ELR (cell line): ENCODE data around the gene MAP6.

Experiments used
- DNase-seq: peaks from one replicate; pipeline ENCODE4 v3.0.0-alpha.2; 2015; ENCODE audit warnings: low read depth

The MAP6 gene

DNA sequence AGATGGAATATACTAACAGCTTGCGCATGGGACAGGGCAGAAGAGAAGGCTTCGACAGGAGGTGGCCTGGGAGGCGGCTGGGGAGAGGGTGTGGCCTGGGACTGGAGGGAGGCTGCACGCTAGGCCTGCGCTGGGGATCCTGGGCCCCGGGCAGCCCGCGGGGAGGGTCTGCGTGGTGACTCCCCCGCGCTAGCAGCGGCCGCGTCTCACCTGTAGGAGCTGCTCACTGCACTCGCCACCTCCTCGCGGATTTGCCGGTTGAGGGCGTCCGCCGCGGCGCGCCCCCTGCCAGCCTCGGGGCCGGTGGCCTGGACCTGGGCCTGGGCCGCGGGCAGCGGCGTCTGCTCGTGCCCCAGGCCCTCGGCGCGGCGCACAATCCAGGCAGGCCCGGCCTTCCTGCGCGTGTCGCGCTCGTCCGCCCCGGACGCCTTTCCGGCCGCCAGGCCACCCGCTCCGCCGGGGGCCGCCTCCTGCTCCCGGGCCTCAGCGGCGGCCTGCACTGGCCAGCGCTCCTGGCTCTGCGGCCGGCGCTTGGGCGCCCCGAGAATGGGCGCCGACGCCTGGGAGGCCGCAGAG is 1.5 kb downstream of the MAP6 start:
- DNase-seq, result peak; percentile 28

GRCh38 chr11:75665990-75666389 is 2.8 kb downstream of the MAP6 start:
- DNase-seq, result no peak

DNA sequence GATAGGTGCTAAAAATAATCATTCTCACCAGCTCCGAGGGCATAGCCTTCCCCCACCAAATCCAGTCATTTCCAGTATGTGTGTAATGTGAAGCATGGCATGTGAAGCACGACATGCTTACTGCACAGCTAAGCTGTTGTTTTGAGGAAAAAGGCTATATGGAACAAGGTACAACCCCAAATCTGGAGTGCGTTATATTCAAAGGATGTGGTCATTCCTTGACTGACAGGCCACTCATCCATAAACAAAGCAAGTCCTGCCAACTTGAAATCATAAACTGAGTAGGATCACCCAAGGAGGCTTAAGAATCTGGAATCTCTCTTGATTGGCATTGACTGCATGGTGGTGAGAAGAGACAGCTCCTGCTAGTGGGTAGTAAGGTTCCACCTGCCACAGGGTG is 3.7 kb downstream of the MAP6 start:
- DNase-seq, result no peak

- no peak for DNase-seq
Measured at GRCh38 chr11:75664389-75664788, 4.4 kb downstream of the MAP6 start.

GRCh38 chr11:75663808-75664207 is 5.0 kb downstream of the MAP6 start:
- DNase-seq, result no peak

DNA sequence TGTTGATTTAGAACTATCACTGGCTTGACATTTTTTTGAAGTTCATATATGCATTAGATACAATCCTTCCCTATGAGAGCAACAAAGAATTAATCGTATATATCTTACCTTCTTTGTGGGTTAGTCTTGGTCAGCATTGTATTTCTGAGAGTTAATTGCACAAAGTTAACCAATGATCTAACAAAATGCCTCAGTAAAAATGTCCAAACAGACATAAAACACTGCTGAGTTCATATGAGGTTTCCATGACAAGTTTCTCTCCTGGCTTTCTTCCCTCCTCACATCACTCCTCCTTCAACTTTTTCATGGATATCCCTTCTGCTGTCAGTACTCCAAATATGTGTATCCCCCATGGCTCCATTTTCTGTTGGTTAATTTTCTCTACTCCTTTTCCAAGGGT is 9.0 kb downstream of the MAP6 start:
- no peak for DNase-seq

DNA sequence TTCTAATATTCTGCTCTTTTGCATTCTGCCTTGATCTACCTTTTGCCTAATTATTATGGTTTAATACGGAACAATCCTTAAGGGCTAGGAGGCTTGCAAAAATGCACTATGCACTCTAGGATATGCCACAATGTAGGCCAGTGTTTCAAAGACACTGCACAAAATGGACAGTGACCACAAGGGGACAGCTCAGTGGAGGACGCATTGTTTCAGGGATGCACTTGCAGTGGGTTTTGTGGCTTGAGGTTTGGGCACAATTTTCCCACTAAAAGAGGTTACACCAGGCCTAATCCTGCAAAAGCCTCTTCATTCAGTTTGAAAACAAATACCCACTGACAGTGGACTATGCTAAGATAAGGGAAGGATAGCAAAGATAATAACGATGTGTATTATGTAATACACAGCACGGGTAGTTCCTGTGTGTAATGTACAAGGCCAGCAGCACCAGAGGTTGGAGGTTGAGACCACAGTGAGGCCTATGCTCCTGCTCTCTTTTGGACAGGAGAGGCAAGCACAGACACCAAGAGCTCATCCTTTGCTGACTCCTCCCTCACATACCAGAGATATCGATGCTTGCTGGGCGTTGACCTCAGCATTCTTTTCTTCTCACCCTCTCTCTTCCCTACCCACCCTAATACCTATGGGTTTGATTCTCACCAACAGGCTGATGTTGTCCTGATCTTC is 12.7 kb downstream of the MAP6 start:
- DNase-seq, result no peak

DNA sequence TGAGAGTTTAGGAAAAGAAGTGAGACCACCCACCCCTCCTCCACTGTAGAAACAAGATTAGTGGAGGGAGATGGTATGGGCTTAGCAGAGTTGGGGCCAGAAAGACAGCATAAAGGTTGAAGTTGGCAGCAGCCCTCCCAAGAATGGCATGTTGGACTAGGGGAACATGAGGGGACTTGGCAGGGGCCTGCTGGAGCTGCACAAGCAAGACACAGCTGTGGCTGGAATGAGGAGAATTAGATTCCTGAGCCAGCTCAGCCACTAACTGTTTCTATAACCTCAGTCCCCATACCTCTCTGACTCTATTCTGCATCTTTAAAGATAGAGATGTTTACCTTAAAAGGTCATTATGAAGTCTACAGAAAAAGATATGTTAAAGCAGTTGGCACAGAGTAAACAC is 13.2 kb downstream of the MAP6 start:
- DNase-seq, result no peak

- peak; percentile 87 for DNase-seq
Measured at GRCh38 chr11:75654314-75654713, 14.5 kb downstream of the MAP6 start.

DNA sequence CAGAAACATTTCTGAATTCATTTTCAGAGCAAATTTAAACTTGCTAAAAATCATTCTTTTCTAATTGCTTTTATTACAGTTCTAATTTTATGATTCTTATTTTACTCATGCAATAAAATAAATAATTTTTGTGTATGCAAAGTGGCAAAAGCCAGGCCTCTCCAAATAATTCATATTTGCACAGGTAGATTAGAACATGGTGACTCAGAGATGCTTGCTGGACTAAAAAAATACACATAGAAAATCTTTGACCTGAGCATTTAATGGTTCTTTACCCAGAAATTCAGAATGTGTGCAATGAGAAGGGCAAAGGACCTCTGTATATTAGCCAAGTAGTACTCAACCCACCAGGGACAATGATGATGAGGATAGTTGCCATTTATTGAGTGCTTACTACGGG is 15.3 kb downstream of the MAP6 start:
- DNase-seq, result no peak

- DNase-seq, result no peak
Measured at GRCh38 chr11:75652936-75653335, 15.9 kb downstream of the MAP6 start.

- DNase-seq, result no peak
Measured at GRCh38 chr11:75651218-75651617, 17.6 kb downstream of the MAP6 start.

- no peak for DNase-seq
Measured at GRCh38 chr11:75650167-75650723, 18.6 kb downstream of the MAP6 start.

DNA sequence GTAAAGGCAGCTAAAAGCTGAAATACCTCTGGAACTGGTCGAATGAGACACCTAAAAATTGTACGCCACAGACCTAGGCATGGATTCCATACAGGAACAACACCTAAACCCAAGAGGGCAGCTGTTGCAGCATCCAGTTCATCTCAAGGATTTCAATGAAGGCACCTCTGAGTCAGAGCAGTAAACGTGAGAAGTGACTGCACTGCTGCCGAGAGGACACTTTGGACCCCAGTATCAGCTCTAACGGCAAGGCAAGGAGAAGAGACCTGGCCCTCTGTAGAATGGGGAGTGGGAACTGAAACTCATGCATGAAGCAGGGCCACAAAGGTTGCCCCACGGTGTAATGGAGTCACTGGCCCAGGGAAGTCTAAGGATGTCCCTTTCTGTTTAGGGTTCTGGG is 23.9 kb downstream of the MAP6 start:
- no peak for DNase-seq

DNA sequence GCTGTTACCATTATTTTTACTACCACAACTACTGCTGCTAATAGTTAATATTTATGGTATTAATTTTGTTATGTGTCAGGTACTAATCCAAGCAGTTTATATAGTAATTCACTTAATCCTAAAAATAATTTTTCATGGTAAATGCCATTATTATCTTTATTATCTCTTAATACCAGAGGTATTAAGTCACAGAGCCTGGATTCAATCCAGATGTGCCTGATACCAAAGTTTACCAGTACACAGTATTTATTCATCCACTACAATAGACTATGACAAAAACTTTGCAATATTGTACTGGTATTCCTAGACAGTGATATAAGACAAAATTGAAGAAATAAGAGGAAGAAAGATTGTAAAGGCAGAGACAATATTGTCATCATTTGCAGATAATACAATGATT is 24.5 kb downstream of the MAP6 start:
- no peak for DNase-seq

- DNase-seq, result no peak
Measured at GRCh38 chr11:75642402-75643113, 26.3 kb downstream of the MAP6 start.

- no peak for DNase-seq
Measured at GRCh38 chr11:75639762-75640181, 29.1 kb downstream of the MAP6 start.

- no peak for DNase-seq
Measured at GRCh38 chr11:75637998-75638397, 30.8 kb downstream of the MAP6 start.

- peak; percentile 10 for DNase-seq
Measured at GRCh38 chr11:75635066-75635862, 33.6 kb downstream of the MAP6 start.

GRCh38 chr11:75633409-75634066 is 35.3 kb downstream of the MAP6 start:
- no peak for DNase-seq

DNA sequence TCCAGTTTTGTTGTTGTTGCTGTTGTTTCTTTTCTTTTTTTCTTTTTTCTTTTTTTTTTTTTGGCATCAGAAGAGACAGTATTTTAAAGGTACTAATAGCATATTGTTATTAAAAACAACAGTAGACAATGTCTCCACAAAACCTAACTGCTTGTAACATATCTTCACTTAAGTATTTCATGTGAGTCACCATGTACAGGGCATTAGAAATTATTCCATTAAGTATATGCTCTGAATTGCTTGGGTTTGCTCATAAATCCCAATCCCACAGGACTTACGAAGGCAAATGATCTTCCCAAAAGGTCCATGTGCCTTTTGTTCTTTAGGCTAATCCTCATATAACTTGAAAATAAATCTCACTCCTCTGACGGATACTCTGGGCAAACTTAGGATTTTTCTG is 35.9 kb downstream of the MAP6 start:
- DNase-seq, result no peak

- no peak for DNase-seq
Measured at GRCh38 chr11:75632450-75632849, 36.4 kb downstream of the MAP6 start.
